ENCODE measurements around the gene CFAP100.

DNA sequence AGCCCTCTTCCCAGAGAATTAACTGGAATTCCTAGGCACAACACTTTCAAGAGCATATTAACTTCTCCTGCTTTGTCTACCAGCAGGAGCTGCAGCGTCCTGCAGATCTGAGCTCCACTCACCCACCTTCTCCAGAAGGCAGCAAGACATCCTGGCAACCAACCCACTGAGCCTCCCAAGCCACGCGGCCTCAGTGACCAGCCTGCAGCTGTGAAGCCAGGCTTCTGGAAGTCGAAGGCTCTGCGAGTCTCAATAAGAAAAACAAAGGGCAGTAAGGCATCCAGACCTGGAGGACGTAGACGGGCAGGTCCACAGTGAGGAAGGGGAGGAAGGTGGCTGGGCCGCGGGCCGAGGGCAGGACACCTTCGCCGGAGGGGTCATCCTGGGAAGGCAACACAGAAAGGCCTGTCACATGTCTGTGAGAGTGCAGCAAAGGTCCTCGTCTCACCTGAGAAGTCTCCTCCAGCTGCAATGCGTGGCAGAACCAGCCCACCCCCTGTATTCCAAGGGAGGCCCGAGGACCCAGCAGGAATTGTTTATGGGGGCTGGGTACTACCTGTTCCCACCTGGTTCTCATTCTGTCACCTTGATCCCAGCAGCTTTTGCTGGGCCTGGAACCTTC lies 44.7 kb downstream of the CFAP100 start:
- TF ChIP-seq, protein P1, sequence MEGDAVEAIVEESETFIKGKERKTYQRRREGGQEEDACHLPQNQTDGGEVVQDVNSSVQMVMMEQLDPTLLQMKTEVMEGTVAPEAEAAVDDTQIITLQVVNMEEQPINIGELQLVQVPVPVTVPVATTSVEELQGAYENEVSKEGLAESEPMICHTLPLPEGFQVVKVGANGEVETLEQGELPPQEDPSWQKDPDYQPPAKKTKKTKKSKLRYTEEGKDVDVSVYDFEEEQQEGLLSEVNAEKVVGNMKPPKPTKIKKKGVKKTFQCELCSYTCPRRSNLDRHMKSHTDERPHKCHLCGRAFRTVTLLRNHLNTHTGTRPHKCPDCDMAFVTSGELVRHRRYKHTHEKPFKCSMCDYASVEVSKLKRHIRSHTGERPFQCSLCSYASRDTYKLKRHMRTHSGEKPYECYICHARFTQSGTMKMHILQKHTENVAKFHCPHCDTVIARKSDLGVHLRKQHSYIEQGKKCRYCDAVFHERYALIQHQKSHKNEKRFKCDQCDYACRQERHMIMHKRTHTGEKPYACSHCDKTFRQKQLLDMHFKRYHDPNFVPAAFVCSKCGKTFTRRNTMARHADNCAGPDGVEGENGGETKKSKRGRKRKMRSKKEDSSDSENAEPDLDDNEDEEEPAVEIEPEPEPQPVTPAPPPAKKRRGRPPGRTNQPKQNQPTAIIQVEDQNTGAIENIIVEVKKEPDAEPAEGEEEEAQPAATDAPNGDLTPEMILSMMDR (IDR thresholded peaks at IDR 0.05), result no peak
- TF ChIP-seq POLR2A (IDR thresholded peaks at IDR 0.05), result no peak

Measured in adrenal gland (tissue), 5 donors.